GM21619 (cell line): ENCODE data around the gene RPN1.
"Not testable (repeated sequence)": the region's sequence is repeated elsewhere in the genome, so short reads cannot be mapped to it uniquely, and the experiment has no call there.

Source experiments
- ATAC-seq: cut with Tn5 transposase; IDR thresholded peaks from one replicate; pipeline ENCODE4 v1.9.1; 2021; ENCODE audit not compliant: unreplicated experiment

RPN1 gene

DNA sequence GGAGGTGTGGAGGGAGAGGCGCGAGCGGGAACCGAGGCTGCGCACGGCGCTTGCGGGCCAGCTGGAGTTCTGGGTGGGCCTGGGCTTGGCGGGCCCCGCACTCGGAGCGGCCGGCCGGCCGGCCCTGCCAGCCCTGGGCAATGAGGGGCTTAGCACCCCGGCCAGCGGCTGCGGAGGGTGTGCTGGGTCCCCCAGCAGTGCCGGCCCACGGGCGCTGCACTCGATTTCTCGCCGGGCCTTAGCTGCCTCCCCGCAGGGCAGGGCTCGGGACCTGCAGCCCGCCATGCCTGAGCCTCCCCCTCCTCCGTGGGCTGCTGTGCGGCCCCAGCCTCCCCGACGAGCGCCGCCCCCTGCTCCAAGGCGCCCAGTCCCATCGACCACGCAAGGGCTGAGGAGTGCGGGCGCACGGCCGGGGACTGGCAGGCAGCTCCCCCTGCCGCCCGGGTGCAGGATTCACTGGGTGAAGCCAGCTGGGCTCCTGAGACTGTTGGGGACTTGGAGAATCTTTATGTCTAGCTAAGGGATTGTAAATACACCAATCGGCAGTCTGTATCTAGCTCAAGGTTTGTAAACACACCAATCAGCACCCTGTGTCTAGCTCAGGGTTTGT lies 2.9 kb upstream of the RPN1 start:
- ATAC-seq: not testable (repeated sequence)

- ATAC-seq: no peak
Measured at GRCh38 chr3:128648940-128649663, 1.5 kb downstream of the RPN1 start.

GRCh38 chr3:128648402-128648801 lies 2.2 kb downstream of the RPN1 start:
- ATAC-seq: no peak

- ATAC-seq: no peak
Measured at GRCh38 chr3:128647307-128647706, 3.3 kb downstream of the RPN1 start.

DNA sequence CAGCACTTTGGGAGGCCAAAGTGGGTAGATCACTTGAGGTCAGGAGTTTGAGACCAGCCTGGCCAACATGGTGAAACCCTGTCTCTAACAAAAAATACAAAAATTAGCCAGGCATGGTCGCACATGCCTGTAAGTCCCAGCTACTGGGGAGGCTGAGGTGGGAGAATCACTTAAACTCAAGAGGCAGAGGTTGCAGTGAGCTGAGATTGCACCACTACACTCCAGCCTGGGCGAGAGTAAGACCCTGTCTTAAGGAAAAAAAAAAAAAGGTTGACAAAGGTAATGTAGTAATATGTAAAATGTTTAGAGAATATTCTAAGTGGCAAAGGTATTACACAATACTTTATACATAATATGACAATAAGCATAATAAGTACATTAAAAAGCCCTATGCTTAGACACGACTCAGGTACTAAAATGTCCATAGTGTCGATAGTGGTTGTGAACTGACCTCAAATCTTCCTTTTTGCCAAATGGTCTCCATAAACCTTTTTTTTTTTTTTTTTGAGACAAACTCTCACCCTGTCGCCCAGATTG lies 16.5 kb downstream of the RPN1 start:
- no peak for ATAC-seq

- ATAC-seq: no peak
Measured at GRCh38 chr3:128632301-128632700, 18.3 kb downstream of the RPN1 start.

GRCh38 chr3:128629936-128630335 lies 20.7 kb downstream of the RPN1 start:
- ATAC-seq: no peak

GRCh38 chr3:128625409-128625945 lies 25.1 kb downstream of the RPN1 start:
- no peak for ATAC-seq

DNA sequence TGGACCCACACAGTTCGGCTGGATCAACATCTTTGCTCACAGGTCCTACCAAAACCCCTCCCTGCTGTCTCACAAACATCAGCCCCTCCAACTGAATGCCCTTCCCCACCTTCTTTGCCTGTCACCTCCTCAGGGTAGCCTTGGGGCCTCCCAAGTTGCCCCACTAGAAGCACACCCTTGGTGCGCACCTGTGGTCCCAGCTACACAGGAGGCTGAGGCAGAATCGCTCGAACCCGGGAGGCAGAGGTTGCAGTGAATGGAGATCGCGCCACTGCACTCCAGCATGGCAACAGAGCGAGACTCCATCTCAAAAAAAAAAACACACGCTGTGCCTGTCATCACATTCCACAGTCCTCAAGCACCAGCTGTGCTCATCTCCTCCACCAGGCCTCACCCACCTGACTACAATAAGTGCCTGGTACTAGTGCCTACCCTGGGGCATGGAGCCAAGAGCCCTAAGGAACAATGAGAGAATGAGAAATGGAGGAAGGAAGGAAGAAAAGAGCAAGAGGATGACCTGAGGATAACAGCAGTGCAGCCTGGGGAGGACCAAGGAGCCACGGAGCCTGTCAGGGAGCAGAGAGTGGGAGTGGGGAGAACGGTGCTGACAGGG lies 26.0 kb downstream of the RPN1 start:
- ATAC-seq: no peak

DNA sequence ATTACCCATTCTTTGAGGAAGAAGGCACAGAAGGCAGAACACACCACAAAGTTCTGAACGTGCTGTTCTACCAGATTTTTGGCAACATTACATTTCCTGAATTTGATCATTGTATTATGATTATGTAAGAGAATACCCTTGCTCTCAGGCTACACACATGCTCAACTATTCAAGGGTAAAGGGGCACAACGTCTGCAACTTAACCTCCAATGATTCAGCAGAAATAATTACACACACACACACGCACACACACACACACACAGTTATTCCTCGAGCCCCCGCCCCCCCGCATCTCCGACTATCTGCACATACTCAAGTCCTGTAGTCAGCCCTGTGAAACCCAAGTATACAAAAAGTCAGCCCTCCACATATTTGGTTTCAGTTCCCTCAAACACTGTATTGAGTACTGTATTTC lies 26.8 kb downstream of the RPN1 start:
- ATAC-seq: no peak

DNA sequence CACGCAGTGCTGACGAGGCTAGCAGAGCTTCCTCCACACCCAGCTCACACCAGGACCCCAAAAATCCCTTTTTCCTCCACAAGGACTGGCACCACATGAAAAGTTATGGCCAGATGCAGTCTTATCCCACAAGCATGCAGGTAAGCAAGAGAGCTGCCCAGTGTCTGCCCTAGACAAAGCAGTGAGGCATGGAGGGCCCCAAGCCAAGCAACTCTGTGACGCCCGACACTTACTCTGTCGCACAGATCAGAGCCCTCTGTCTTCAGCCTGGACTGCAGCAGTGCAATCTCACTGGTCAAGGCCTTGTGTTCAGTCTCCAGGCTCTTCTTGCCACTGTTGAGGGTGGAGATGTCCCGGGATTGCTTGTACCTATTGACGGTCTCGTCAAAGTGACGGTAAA lies 28.7 kb downstream of the RPN1 start:
- ATAC-seq: no peak

DNA sequence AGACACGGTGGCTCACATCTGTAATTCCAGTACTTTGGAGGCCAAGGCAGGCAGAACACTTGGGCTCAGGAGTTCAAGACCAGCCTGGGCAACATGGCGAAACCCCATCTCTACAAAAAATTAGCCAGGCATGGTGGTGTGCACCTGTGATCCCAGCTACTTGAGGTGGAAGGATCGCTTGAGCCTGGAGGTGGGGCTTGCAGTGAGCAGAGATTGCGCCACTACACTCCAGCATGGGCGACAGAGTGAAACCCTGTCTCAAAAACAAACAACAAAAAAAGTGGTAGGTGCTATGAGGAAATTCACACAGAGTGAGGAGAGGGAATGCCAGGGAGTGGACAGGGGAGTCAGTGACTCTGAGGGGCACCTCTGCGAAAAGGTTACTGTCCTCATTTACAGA lies 29.4 kb downstream of the RPN1 start:
- no peak for ATAC-seq

GRCh38 chr3:128620268-128620691 lies 30.3 kb downstream of the RPN1 start:
- no peak for ATAC-seq

- no peak for ATAC-seq
Measured at GRCh38 chr3:128619146-128619890, 31.3 kb downstream of the RPN1 start.

- ATAC-seq: no peak
Measured at GRCh38 chr3:128618398-128618726, 32.3 kb downstream of the RPN1 start.

DNA sequence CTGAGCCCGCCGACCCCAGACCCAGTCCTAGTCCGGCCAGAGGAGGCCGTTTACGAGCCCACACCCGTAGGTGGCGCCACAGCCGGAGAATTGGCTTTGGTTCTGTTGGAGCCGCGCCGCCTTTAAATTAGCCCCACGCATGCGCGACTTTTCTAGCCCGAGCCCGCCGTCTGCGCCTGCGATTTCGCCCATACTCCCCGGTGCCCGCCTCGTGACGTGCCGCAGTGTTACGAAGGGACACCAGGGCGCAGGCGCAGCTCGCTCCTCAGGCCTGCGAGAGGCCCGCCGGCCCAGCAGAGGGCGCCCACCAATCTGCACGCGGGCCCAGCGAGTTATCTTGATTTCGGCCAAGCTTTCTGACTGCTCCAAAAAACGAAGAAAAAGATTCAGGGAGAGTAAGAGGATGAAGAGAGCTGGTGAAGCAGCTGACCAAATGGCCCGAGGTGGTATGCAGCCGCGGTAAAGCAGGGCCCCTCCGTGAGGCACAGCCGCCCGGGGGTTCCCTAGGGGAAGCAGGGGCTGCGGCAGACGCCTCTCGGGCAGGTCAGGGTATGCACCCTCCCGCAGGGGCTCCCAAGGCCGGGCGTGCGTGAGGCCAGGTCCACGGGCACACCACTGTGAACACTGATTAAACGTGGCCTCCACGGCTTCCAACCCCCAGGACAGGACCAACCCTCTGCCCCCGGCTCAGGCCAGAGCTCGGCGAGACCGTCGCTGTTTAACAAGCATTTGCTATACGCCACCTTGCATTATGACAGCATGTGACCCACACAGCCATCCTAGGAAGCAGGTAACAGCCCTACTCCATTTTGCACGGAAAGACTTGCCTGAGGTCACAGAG lies 32.8 kb downstream of the RPN1 start:
- ATAC-seq: peak; percentile 83

DNA sequence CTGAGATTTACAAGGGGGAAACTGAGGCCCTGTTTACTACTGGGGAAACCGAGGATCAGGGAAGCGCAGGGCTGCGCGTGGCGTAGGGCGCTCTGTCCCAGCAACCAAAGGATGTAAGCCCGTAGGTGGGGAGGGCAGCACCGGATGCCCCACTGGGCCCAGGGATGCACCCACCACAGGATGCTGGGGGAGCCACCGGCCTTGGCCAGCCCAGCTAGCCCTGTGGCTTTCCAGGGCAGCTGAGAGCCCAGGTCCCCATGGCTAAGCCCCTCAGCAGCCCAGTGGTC lies 33.4 kb downstream of the RPN1 start:
- no peak for ATAC-seq

DNA sequence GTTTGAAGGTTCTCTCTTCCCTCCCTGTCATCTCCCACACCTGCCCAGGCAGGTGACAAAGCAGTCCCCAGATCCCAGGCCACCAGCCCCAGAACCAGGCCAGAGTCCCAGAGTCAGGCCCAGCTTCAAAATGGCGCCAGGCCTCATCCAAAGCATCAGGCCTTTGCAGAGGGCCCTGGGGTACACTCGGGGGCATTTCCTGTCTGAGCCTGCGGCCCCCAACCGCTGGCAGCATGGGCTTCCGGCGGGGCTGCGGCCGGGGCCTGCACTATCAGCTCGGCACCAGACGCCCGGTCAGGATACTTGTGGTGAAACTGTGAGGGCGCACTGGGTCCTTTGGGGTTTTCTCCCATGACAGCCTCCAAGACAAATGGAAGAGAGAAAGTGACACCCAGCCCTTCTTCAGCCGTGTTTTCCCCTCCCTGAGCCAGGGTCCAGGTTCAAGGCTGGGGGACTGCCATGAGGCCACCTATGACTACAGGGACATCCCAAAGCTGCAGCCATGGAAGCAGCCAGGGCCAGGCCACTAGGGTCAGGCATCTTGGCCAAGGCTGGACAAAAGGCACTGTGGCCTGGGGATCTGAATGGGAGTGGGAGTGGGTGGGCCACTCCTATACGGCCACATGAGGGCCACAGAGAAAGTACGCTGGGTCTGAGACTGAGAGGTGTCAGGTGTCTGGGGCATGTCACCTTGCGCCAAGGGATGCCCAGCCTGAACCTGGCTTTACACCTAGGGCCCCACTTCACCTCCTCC lies 33.9 kb downstream of the RPN1 start:
- no peak for ATAC-seq

DNA sequence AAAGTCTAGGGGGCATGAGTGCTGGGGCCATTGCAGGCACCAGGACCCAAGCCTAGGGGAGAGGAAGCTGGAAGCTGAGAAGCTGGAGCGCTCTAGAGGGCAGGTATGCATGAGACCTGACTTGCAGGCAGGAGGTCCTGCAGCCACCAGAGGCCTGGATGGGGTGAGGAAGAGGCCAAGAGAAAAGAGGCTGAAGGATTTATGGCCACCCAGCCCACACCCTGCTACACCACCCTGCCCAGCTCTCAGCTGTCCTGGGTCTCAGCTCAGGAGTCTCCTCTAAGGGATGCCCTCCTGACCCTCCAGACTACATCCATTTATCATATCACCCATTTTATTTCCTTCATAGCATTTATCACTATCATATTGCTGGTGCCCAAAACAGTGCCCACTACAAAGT lies 36.5 kb downstream of the RPN1 start:
- no peak for ATAC-seq
